Panc1 (cell line): Measurements from ENCODE around the gene GNG3. TPM values are rescaled to one million over a fixed set of nuclear protein-coding genes. Genes with fewer than 3 reads are reported as not detected.
A peak's percentile ranks its signal among the peaks of the same experiment; 100 is the strongest.

Experiments
- ATAC-seq: fragments of 200-7000 bp; cut with Tn5 transposase; 2 replicates; pipeline ENCODE4 v1.9.1; 2020; ENCODE audit warnings: mild to moderate bottlenecking, moderate library complexity
- BruUV-seq: library from RNA; stranded (reverse); fragments of 400-500 nt; replicated peaks from 2 replicates; lab custom pipeline; 2021; lab: Mats Ljungman, UMichigan
- CTCF ChIA-PET: fragments of 300-600 bp; sonication (Branson Sonifier 250); formaldehyde crosslinking; loops from one replicate; lab custom pipeline; 2022; ENCODE audit warnings: antibody characterized with exemption; lab: Charles Lee
- POLR2A ChIA-PET: fragments of 300-600 bp; sonication (Branson Sonifier 250); formaldehyde crosslinking; loops from one replicate; lab custom pipeline; 2022; ENCODE audit warnings: antibody characterized with exemption; lab: Charles Lee
- DNase-seq: peaks from one replicate; pipeline ENCODE4 v3.0.0-alpha.2; 2010; ENCODE audit warnings: low read depth, low spot score
- H3K27ac ChIP-seq: 2 replicates; pipeline ENCODE4 v1.5.1; 2011; ENCODE audit warnings: mild to moderate bottlenecking, low read length, inconsistent platforms
- H3K27me3 ChIP-seq: fragments of 200-500 bp; sonication (Bioruptor generic); 2 replicates; pipeline ENCODE4 v1.6.0; 2014; ENCODE audit warnings: low read length, inconsistent platforms; ENCODE audit not compliant: control insufficient read depth, insufficient read depth
- H3K36me3 ChIP-seq: fragments of 200-500 bp; sonication (Bioruptor generic); 2 replicates; pipeline ENCODE4 v1.5.1; 2014; ENCODE audit warnings: inconsistent platforms, mild to moderate bottlenecking, low read length, moderate library complexity; ENCODE audit not compliant: control insufficient read depth, insufficient read depth
- H3K4me1 ChIP-seq: 2 replicates; pipeline ENCODE4 v1.5.1; 2011; ENCODE audit warnings: inconsistent platforms, mild to moderate bottlenecking, low read length, moderate library complexity; ENCODE audit not compliant: control insufficient read depth, insufficient read depth
- H3K4me3 ChIP-seq, 2 experiments: 2 replicates each; pipeline ENCODE4 v1.5.1; 2011 to 2012; ENCODE audit warnings: low read depth in 2 of 2, low read length in 2 of 2, mild to moderate bottlenecking in 2 of 2, inconsistent platforms in 1 of 2, moderate library complexity in 1 of 2
- H3K9me3 ChIP-seq: fragments of 200-500 bp; sonication (Bioruptor generic); 2 replicates; pipeline ENCODE4 v1.5.1; 2014; ENCODE audit warnings: low read depth, mild to moderate bottlenecking, inconsistent platforms, low read length, moderate library complexity; ENCODE audit not compliant: control insufficient read depth, insufficient read depth
- POLR2AphosphoS5 ChIP-seq: IDR thresholded peaks from 2 replicates; pipeline ENCODE4 v1.6.1; 2012; ENCODE audit warnings: mild to moderate bottlenecking, low read depth, low read length, moderate library complexity
- SIN3A ChIP-seq: IDR thresholded peaks from 2 replicates; pipeline ENCODE4 v1.6.1; 2012; ENCODE audit warnings: low read depth, mild to moderate bottlenecking, low read length, moderate library complexity, borderline replicate concordance; ENCODE audit not compliant: insufficient read depth
- TCF7L2 ChIP-seq: IDR thresholded peaks from 2 replicates; pipeline ENCODE4 v1.6.1; 2011; ENCODE audit warnings: mild to moderate bottlenecking, low read depth, low read length, inconsistent platforms
- in situ Hi-C: cut with HindIII; loops from 2 replicates; pipeline ENCODE4 v1.10.0; 2016; ENCODE audit warnings: low sequenced_read_pairs, low pct_unique_long_range_greater_than_20kb
- intact Hi-C: fragments of 100-400 bp; cut with micrococcal nuclease; formaldehyde crosslinking; loops from one replicate; pipeline ENCODE4 v1.10.0; 2022; ENCODE audit not compliant: unreplicated experiment
- total RNA-seq: library from RNA; stranded (reverse); gene quantifications from one replicate; pipeline ENCODE4 v1.2.1, GENCODE V29; 2021; ENCODE audit not compliant: unreplicated experiment
- TF ChIP-seq, protein P1 (sequence below), 2 experiments: IDR thresholded peaks; 2 replicates each; pipeline ENCODE4 v1.6.1; 2011 to 2012; ENCODE audit warnings: low read depth in 2 of 2, control low read depth in 1 of 2, low read length in 1 of 2, mild to moderate bottlenecking in 1 of 2, moderate library complexity in 1 of 2; ENCODE audit not compliant: insufficient read depth in 1 of 2
- TF ChIP-seq, protein P2 (sequence below): fragments of 450-650 bp; IDR thresholded peaks from 2 replicates; pipeline ENCODE4 v1.5.1; 2017; ENCODE audit warnings: mild to moderate bottlenecking

The GNG3 gene
- total RNA-seq, 1 experiment from 2014 or later: not detected

DNA sequence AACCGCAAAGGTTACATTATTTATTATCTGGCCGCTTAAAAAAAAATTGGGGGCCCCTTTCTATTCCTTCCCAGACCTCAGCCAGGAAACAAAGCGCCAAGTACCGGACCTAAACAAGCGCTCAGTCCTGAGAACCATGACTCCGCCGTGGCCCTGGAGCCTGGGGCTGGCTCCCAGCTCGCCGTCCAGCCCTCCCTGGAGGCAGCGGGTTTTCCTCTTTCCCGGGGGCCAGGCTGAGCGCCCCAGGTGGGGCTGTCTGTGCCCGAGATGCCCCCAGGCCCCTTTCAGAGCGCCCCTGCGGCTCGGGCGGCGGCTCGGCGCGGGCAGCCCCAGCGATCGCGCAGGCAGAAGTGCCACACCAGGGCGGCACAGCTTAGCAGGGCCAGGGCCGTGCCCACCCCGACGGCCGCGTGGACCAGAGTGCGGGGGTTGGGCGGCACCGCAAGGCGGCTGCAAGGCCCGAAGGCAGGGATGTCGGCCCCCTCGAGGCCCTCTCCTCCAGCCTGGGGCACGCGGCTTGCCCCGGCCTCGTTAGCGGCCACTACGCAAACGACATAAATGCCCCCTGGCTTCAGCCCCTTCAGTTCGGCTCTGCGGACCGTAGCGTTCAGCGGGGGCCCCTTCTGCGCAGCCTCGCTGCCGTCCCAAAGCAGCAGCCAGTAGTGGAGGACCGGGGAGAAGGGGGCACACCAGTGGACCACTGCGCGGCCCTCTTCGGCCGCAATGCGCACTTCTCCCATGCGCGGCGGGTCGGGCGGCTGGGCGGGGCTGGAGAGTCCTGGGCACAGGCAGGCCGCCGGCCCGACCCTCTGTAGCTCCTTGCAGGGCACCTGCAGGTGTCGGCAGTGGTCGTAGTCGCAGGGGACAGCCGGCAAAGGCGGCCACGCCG lies 19.7 kb upstream of the GNG3 start:
- H3K4me1 ChIP-seq: no peaks in the 10 kb centered on the region
- no TSS peak for BruUV-seq

DNA sequence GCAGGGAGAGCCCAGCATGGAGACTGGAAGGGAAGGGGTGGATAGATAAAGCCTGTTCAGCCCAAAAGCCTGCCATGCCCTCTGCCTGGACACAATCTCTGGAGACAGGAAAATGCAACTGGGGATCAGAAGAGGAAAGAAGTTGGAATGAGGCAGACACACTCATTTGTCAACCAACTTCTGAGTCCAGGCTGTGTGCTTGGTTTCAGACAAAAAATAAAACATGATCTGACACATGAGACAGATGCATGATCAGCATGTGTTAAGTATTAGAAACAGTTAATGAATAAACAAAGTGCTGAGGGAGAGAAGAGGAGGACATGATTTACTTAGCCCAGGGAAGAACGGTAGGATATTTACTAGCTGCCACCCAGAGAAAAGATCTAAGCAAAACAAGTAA lies 19.0 kb upstream of the GNG3 start:
- in situ Hi-C loops: no loop called here
- no peaks in the 10 kb centered on the region for H3K9me3 ChIP-seq
- no TSS peak for BruUV-seq
- TF ChIP-seq, protein P1, sequence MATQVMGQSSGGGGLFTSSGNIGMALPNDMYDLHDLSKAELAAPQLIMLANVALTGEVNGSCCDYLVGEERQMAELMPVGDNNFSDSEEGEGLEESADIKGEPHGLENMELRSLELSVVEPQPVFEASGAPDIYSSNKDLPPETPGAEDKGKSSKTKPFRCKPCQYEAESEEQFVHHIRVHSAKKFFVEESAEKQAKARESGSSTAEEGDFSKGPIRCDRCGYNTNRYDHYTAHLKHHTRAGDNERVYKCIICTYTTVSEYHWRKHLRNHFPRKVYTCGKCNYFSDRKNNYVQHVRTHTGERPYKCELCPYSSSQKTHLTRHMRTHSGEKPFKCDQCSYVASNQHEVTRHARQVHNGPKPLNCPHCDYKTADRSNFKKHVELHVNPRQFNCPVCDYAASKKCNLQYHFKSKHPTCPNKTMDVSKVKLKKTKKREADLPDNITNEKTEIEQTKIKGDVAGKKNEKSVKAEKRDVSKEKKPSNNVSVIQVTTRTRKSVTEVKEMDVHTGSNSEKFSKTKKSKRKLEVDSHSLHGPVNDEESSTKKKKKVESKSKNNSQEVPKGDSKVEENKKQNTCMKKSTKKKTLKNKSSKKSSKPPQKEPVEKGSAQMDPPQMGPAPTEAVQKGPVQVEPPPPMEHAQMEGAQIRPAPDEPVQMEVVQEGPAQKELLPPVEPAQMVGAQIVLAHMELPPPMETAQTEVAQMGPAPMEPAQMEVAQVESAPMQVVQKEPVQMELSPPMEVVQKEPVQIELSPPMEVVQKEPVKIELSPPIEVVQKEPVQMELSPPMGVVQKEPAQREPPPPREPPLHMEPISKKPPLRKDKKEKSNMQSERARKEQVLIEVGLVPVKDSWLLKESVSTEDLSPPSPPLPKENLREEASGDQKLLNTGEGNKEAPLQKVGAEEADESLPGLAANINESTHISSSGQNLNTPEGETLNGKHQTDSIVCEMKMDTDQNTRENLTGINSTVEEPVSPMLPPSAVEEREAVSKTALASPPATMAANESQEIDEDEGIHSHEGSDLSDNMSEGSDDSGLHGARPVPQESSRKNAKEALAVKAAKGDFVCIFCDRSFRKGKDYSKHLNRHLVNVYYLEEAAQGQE (IDR thresholded peaks at IDR 0.05; ENCODE audit: insufficient read depth in 1 of 2, low read depth in 2 of 2, low read length in 1 of 2): no peak
- TF ChIP-seq SIN3A (no peak), POLR2AphosphoS5 (no peak), TCF7L2 (no peak)
- TF ChIP-seq, protein P2, sequence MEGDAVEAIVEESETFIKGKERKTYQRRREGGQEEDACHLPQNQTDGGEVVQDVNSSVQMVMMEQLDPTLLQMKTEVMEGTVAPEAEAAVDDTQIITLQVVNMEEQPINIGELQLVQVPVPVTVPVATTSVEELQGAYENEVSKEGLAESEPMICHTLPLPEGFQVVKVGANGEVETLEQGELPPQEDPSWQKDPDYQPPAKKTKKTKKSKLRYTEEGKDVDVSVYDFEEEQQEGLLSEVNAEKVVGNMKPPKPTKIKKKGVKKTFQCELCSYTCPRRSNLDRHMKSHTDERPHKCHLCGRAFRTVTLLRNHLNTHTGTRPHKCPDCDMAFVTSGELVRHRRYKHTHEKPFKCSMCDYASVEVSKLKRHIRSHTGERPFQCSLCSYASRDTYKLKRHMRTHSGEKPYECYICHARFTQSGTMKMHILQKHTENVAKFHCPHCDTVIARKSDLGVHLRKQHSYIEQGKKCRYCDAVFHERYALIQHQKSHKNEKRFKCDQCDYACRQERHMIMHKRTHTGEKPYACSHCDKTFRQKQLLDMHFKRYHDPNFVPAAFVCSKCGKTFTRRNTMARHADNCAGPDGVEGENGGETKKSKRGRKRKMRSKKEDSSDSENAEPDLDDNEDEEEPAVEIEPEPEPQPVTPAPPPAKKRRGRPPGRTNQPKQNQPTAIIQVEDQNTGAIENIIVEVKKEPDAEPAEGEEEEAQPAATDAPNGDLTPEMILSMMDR: no peak
- no peak overlapping the region for H3K4me3 ChIP-seq
- CTCF ChIA-PET: no interaction called here
- ATAC-seq (no peak), DNase-seq (no peak)
- no peaks in the 10 kb centered on the region for H3K4me1 ChIP-seq
- intact Hi-C loops: no loop called here
- POLR2A ChIA-PET: interaction anchor here (0.5 kb wide), 1 partner anchor 208 kb away, joined by 3 read pairs; no protein-coding TSS in a partner anchor
- no peaks in the 10 kb centered on the region for H3K36me3 ChIP-seq
- H3K27ac ChIP-seq: no peak overlapping the region
- H3K27me3 ChIP-seq: no peaks in the 10 kb centered on the region

More for the DNA sequence above, 19.7 kb upstream of the GNG3 start:
- CTCF ChIA-PET: no interaction called here
- Histone ChIP-seq H3K27ac (no peak overlapping the region), H3K9me3 (no peaks in the 10 kb centered on the region), H3K4me3 (no peak overlapping the region), H3K36me3 (no peaks in the 10 kb centered on the region), H3K27me3 (no peaks in the 10 kb centered on the region)
- DNase-seq: no peak
- intact Hi-C loops (no loop called here), in situ Hi-C loops (no loop called here)
- TF ChIP-seq SIN3A: no peak
- TF ChIP-seq, protein P2: no peak
- TF ChIP-seq POLR2AphosphoS5: no peak
- no peak for TF ChIP-seq TCF7L2
- TF ChIP-seq, protein P1 (IDR thresholded peaks at IDR 0.05; ENCODE audit: insufficient read depth in 1 of 2, low read depth in 2 of 2, low read length in 1 of 2): no peak
- ATAC-seq: 0 out of 2 replicates have a peak, but pooled peaks have one; percentile 8
- POLR2A ChIA-PET: interaction anchor here (0.5 kb wide), 1 partner anchor 207 kb away, joined by 3 read pairs; no protein-coding TSS in a partner anchor
